ENCODE results near the gene SLC12A6. TPM values are rescaled to one million over a fixed set of nuclear protein-coding genes. Genes with fewer than 3 reads are reported as not detected.

The SLC12A6 gene
- total and polyA plus RNA-seq, 2 of the 13 experiments (the other 11 are each of a cell fraction or from before 2014, with no cell fraction given) = 15.2 to 30.1 TPM

- TF ChIP-seq ZSCAN25 (CRISPR knock-in tag; IDR thresholded peaks at IDR 0.05) (peak; percentile 53; the same call in 1 of the 2 replicates), ZNF256 (CRISPR knock-in tag; conservative IDR thresholded peaks at IDR 0.05) (no peak), ASH2L (IDR thresholded peaks at IDR 0.05; ENCODE audit: insufficient read length, low read depth, low read length) (peak; percentile 52), CEBPB (IDR thresholded peaks at IDR 0.05; ENCODE audit: borderline replicate concordance, low read depth, low read length) (no peak), ZNF138 (CRISPR knock-in tag; IDR thresholded peaks at IDR 0.05; ENCODE audit: low read depth) (no peak; the same call in 1 of the 2 replicates), ZNF121 (CRISPR knock-in tag; IDR thresholded peaks at IDR 0.05) (peak; percentile 54; the same call in 1 of the 2 replicates), HOXA9 (CRISPR knock-in tag; IDR thresholded peaks at IDR 0.05; ENCODE audit: borderline replicate concordance) (no peak), HHEX (CRISPR knock-in tag; IDR thresholded peaks at IDR 0.05) (no peak), RXRA (CRISPR knock-in tag; IDR thresholded peaks at IDR 0.05) (peak; percentile 66), AGO2 (optimal IDR thresholded peaks at IDR 0.05; ENCODE audit: low read depth, low read length) (peak; percentile 66), SCMH1 (CRISPR knock-in tag; IDR thresholded peaks at IDR 0.05; ENCODE audit: borderline replicate concordance) (no peak), PAF1 (CRISPR knock-in tag; IDR thresholded peaks at IDR 0.05) (no peak), SOX6 (IDR thresholded peaks at IDR 0.05) (no peak), SOX6 (CRISPR knock-in tag; IDR thresholded peaks at IDR 0.05) (peak; percentile 72), DR1 (CRISPR knock-in tag; IDR thresholded peaks at IDR 0.05) (no peak), GATA4 (IDR thresholded peaks at IDR 0.05; ENCODE audit: borderline replicate concordance, low read depth) (no peak), EED (CRISPR knock-in tag; IDR thresholded peaks at IDR 0.05) (peak; percentile 77; the same call in 1 of the 2 replicates), ZNF800 (CRISPR knock-in tag; IDR thresholded peaks at IDR 0.05) (no peak), FLYWCH1 (CRISPR knock-in tag; IDR thresholded peaks at IDR 0.05) (no peak), ZNF275 (CRISPR knock-in tag; IDR thresholded peaks at IDR 0.05; ENCODE audit: borderline replicate concordance) (no peak), ZNF746 (CRISPR knock-in tag; IDR thresholded peaks at IDR 0.05) (no peak), IRF1 (CRISPR knock-in tag; IDR thresholded peaks at IDR 0.05; ENCODE audit: low read depth) (no peak), JUND (CRISPR knock-in tag; IDR thresholded peaks at IDR 0.05) (no peak), ZNF235 (CRISPR knock-in tag; IDR thresholded peaks at IDR 0.05; ENCODE audit: borderline replicate concordance) (no peak), ZNF75D (CRISPR knock-in tag; IDR thresholded peaks at IDR 0.05; ENCODE audit: borderline replicate concordance) (no peak), ZNF674 (CRISPR knock-in tag; IDR thresholded peaks at IDR 0.05; ENCODE audit: low read depth) (no peak), IKZF1 (IDR thresholded peaks at IDR 0.05) (no peak), MIER3 (CRISPR knock-in tag; IDR thresholded peaks at IDR 0.05; ENCODE audit: borderline replicate concordance) (no peak; the same call in 1 of the 2 replicates)
Measured at GRCh38 chr15:34367101-34368081, 29.8 kb upstream of the SLC12A6 start, which contains the start of gene LPCAT4 (continued).

All from HepG2 (cell line).